Neuronal stem cell (in vitro differentiated cells): Measurements from ENCODE around the gene PDE3B.
"Not testable (repeated sequence)": the region's sequence is repeated elsewhere in the genome, so short reads cannot be mapped to it uniquely, and the experiment has no call there.

Source experiments
- DNase-seq: peaks from one replicate; pipeline ENCODE4 v3.0.0-alpha.2; 2013; ENCODE audit warnings: low spot score
- H2AFZ ChIP-seq: one replicate; pipeline ENCODE4 v1.6.1; 2013; ENCODE audit warnings: mild to moderate bottlenecking, low read length, inconsistent platforms
- H2AK5ac ChIP-seq: 2 replicates; pipeline ENCODE4 v1.6.1; 2013; ENCODE audit warnings: low read depth, mild to moderate bottlenecking, inconsistent platforms, low read length, moderate library complexity, mixed read lengths
- H2BK120ac ChIP-seq: 2 replicates; pipeline ENCODE4 v1.6.1; 2013; ENCODE audit warnings: low read depth, mild to moderate bottlenecking, inconsistent platforms, low read length, moderate library complexity, mixed read lengths
- H2BK12ac ChIP-seq: one replicate; pipeline ENCODE4 v1.6.1; 2013; ENCODE audit warnings: low read length, inconsistent platforms
- H2BK15ac ChIP-seq: 2 replicates; pipeline ENCODE4 v1.6.1; 2013; ENCODE audit warnings: mild to moderate bottlenecking, low read length, inconsistent platforms, mixed read lengths
- H2BK5ac ChIP-seq: one replicate; pipeline ENCODE4 v1.6.1; 2013; ENCODE audit warnings: inconsistent platforms, mild to moderate bottlenecking, low read length, moderate library complexity
- H3K14ac ChIP-seq: one replicate; pipeline ENCODE4 v1.6.1; 2013; ENCODE audit warnings: low read length, inconsistent platforms
- H3K18ac ChIP-seq: 2 replicates; pipeline ENCODE4 v1.6.1; 2013; ENCODE audit warnings: low read length, inconsistent platforms
- H3K23ac ChIP-seq: 2 replicates; pipeline ENCODE4 v1.6.1; 2013; ENCODE audit warnings: low read depth, mild to moderate bottlenecking, mixed read lengths, low read length, inconsistent platforms; ENCODE audit not compliant: poor library complexity
- H3K27ac ChIP-seq: replicated peaks from 3 replicates; pipeline ENCODE4 v1.5.1; 2013; ENCODE audit warnings: low read length, inconsistent platforms
- H3K27me3 ChIP-seq, 3 experiments: 2 replicates each; pipeline ENCODE4 v1.6.1; 2013; ENCODE audit warnings: low read length in 3 of 3, mild to moderate bottlenecking in 2 of 3, inconsistent platforms in 1 of 3, low read depth in 1 of 3, mixed read lengths in 1 of 3, moderate library complexity in 1 of 3; ENCODE audit not compliant: control insufficient read depth in 3 of 3, insufficient read depth in 3 of 3
- H3K36me3 ChIP-seq, 2 donors: replicated peaks in 1 of 2; 2 replicates each; pipeline ENCODE4 v1.6.1; 2013; ENCODE audit warnings: low read length in 2 of 2; ENCODE audit not compliant: control insufficient read depth in 2 of 2, insufficient read depth in 2 of 2
- H3K4ac ChIP-seq: 2 replicates; pipeline ENCODE4 v1.6.1; 2013; ENCODE audit warnings: inconsistent platforms, mild to moderate bottlenecking, low read length, moderate library complexity
- H3K4me1 ChIP-seq, 2 donors: 1 replicate in 1 of 2; 2 replicates in 1 of 2; pipeline ENCODE4 v1.6.1; 2013; ENCODE audit warnings: low read length in 2 of 2, low read depth in 1 of 2; ENCODE audit not compliant: control insufficient read depth in 2 of 2, insufficient read depth in 1 of 2
- H3K4me2 ChIP-seq: one replicate; pipeline ENCODE4 v1.6.1; 2013; ENCODE audit warnings: mild to moderate bottlenecking, low read length, inconsistent platforms; ENCODE audit not compliant: insufficient read depth, poor library complexity, severe bottlenecking
- H3K4me3 ChIP-seq, 2 donors: 2 replicates each; pipeline ENCODE4 v1.5.1; 2013; ENCODE audit warnings: low read length in 2 of 2, mild to moderate bottlenecking in 2 of 2, inconsistent platforms in 1 of 2, moderate library complexity in 1 of 2
- H3K79me1 ChIP-seq: one replicate; pipeline ENCODE4 v1.6.1; 2013; ENCODE audit warnings: low read depth, mild to moderate bottlenecking, inconsistent platforms, low read length, moderate library complexity
- H3K9ac ChIP-seq: one replicate; pipeline ENCODE4 v1.6.1; 2013; ENCODE audit warnings: mild to moderate bottlenecking, low read depth, low read length, inconsistent platforms; ENCODE audit not compliant: poor library complexity
- H3K9me3 ChIP-seq, 2 donors: replicated peaks in 1 of 2; 2 replicates each; pipeline versions ENCODE3 to v1.6.1; 2013; ENCODE audit warnings: low read length in 2 of 2, mild to moderate bottlenecking in 2 of 2, inconsistent platforms in 1 of 2, low read depth in 1 of 2, mixed read lengths in 1 of 2, moderate library complexity in 1 of 2; ENCODE audit not compliant: control insufficient read depth in 2 of 2, insufficient read depth in 1 of 2
- H4K8ac ChIP-seq: one replicate; pipeline ENCODE4 v1.6.1; 2013; ENCODE audit warnings: low read depth, mild to moderate bottlenecking, inconsistent platforms, low read length, moderate library complexity
- H4K91ac ChIP-seq: one replicate; pipeline ENCODE4 v1.6.1; 2013; ENCODE audit warnings: low read length, low read depth, mild to moderate bottlenecking, inconsistent platforms; ENCODE audit not compliant: poor library complexity
- WGBS, 2 donors: extraction: QIAGEN DNeasy Blood & Tissue Kit; methylation state at CpG; one replicate each; pipeline ENCODE4 v1.1.7; 2013; ENCODE audit warnings: missing lambda C conversion rate in 2 of 2, mixed read lengths in 1 of 2; ENCODE audit not compliant: insufficient read length in 2 of 2, insufficient replicate concordance in 1 of 2; ENCODE audit errors: extremely low coverage in 2 of 2; 5-methylcytosine and 5-hydroxymethylcytosine counted together

The PDE3B gene

GRCh38 chr11:14778460-14778859, 134.9 kb downstream of the PDE3B start:
- not testable (repeated sequence) for H3K4ac ChIP-seq, H4K8ac ChIP-seq, DNase-seq, H3K9ac ChIP-seq, H3K36me3 ChIP-seq, H4K91ac ChIP-seq, H3K27me3 ChIP-seq, H3K4me2 ChIP-seq, H2AK5ac ChIP-seq, H2BK120ac ChIP-seq, H2BK5ac ChIP-seq, H3K79me1 ChIP-seq, H3K23ac ChIP-seq, H3K27ac ChIP-seq, H3K4me1 ChIP-seq, H3K9me3 ChIP-seq, H3K4me3 ChIP-seq, H3K18ac ChIP-seq, H2BK15ac ChIP-seq, H2AFZ ChIP-seq, H3K14ac ChIP-seq, H2BK12ac ChIP-seq
- no CpG with 5 or more reads among the region's 8 CpGs for WGBS, 2 donors

GRCh38 chr11:14783788-14784187, 140.2 kb downstream of the PDE3B start:
- no peaks in the 10 kb centered on the region for H3K27me3 ChIP-seq
- H4K8ac ChIP-seq, result no peak overlapping the region
- no peak overlapping the region for H3K4ac ChIP-seq
- H2BK5ac ChIP-seq, result no peak overlapping the region
- no peak overlapping the region for H2BK120ac ChIP-seq
- no peak overlapping the region for H2BK15ac ChIP-seq
- H3K9ac ChIP-seq, result no peak overlapping the region
- H3K9me3 ChIP-seq, result peaks cover 0 to 6% of the 10 kb centered on the region in 2 donors
- no CpG with 5 or more reads among the region's 6 CpGs for WGBS, 2 donors
- H2BK12ac ChIP-seq, result no peak overlapping the region
- H4K91ac ChIP-seq, result no peak overlapping the region
- no peak overlapping the region for H3K18ac ChIP-seq
- no peaks in the 10 kb centered on the region for H3K36me3 ChIP-seq
- H3K4me2 ChIP-seq, result no peak overlapping the region
- H2AFZ ChIP-seq, result no peak overlapping the region
- no peak for DNase-seq
- H3K14ac ChIP-seq, result no peak overlapping the region
- H3K27ac ChIP-seq, result no peak overlapping the region
- no peak overlapping the region for H2AK5ac ChIP-seq
- H3K4me1 ChIP-seq, result no peaks in the 10 kb centered on the region
- no peak overlapping the region for H3K23ac ChIP-seq
- no peaks in the 10 kb centered on the region for H3K79me1 ChIP-seq
- no peak overlapping the region for H3K4me3 ChIP-seq

- no peak for DNase-seq
- H3K14ac ChIP-seq, result no peak overlapping the region
- H3K18ac ChIP-seq, result no peak overlapping the region
- peaks cover 0 to 6% of the 10 kb centered on the region in 2 donors for H3K9me3 ChIP-seq
- no peak overlapping the region for H3K23ac ChIP-seq
- no peak overlapping the region for H4K8ac ChIP-seq
- H3K27me3 ChIP-seq, result no peaks in the 10 kb centered on the region
- H2BK5ac ChIP-seq, result no peak overlapping the region
- no peak overlapping the region for H2AK5ac ChIP-seq
- no peak overlapping the region for H3K9ac ChIP-seq
- no peak overlapping the region for H2BK12ac ChIP-seq
- H2AFZ ChIP-seq, result no peak overlapping the region
- no peak overlapping the region for H2BK120ac ChIP-seq
- H3K79me1 ChIP-seq, result no peaks in the 10 kb centered on the region
- no peaks in the 10 kb centered on the region for H3K4me1 ChIP-seq
- WGBS, 2 donors, result no CpG with 5 or more reads among the region's 2 CpGs
- H3K4ac ChIP-seq, result no peak overlapping the region
- H3K36me3 ChIP-seq, result no peaks in the 10 kb centered on the region
- no peak overlapping the region for H4K91ac ChIP-seq
- no peak overlapping the region for H3K27ac ChIP-seq
- H3K4me2 ChIP-seq, result no peak overlapping the region
- H3K4me3 ChIP-seq, result no peak overlapping the region
- no peak overlapping the region for H2BK15ac ChIP-seq
Measured at GRCh38 chr11:14784230-14784629, 140.6 kb downstream of the PDE3B start.

GRCh38 chr11:14789879-14790484, 146.4 kb downstream of the PDE3B start:
- Histone ChIP-seq H4K8ac (no peak overlapping the region), H3K9me3 (no peaks in the 10 kb centered on the region), H3K18ac (no peak overlapping the region), H2BK12ac (no peak overlapping the region), H2BK5ac (no peak overlapping the region), H2BK15ac (no peak overlapping the region), H3K27me3 (no peaks in the 10 kb centered on the region), H3K79me1 (no peaks in the 10 kb centered on the region), H2AFZ (no peak overlapping the region), H4K91ac (no peak overlapping the region), H3K27ac (no peak overlapping the region), H3K9ac (no peak overlapping the region), H3K4ac (no peak overlapping the region), H3K36me3 (no peaks in the 10 kb centered on the region), H3K14ac (no peak overlapping the region), H3K4me3 (no peak overlapping the region), H2AK5ac (no peak overlapping the region), H2BK120ac (no peak overlapping the region), H3K4me1 (no peaks in the 10 kb centered on the region), H3K4me2 (no peak overlapping the region), H3K23ac (no peak overlapping the region)
- no peak for DNase-seq
